A549 (cell line): Measurements from ENCODE around the gene EIF4B. TPM values are rescaled to one million over a fixed set of nuclear protein-coding genes. Genes with fewer than 3 reads are reported as not detected.

Experiments
- ATAC-seq, 2 experiments: fragments of 200-7000 bp in 1 of 2; fragments of >200 bp in 1 of 2; cut with Nextera tagmentation in 1 of 2; cut with Tn5 transposase in 1 of 2; 3 replicates each; pipeline versions ENCODE4 v1.8.0 to v1.9.1; 2018 to 2020; ENCODE audit warnings: mild to moderate bottlenecking in 1 of 2, moderate library complexity in 1 of 2
- CTCF ChIA-PET: fragments of 300-600 bp; sonication (Branson Sonifier 250); formaldehyde crosslinking; extraction: SDS; loops from one replicate; lab custom pipeline; 2021; ENCODE audit warnings: antibody characterized with exemption, inconsistent platforms; lab: Yijun Ruan, JAX
- POLR2A ChIA-PET: fragments of 350-600 bp; formaldehyde crosslinking; extraction: SDS; loops from one replicate; lab custom pipeline; 2021; ENCODE audit warnings: antibody characterized with exemption, inconsistent platforms; lab: Yijun Ruan, JAX
- DNase-seq, 2 experiments: peaks; one replicate each; pipeline versions ENCODE4 v3.0.0 to v3.0.0-alpha.2; 2011 to 2016; ENCODE audit warnings: low read depth in 1 of 2, low spot score in 1 of 2
- FAIRE-seq: peaks from 2 replicates; lab custom pipeline; 2011; peaks lifted over from hg19 to GRCh38; lab: Jason Lieb, UNC
- H3K27ac ChIP-seq, 2 experiments: fragments of >200 bp; sonication (Bioruptor Twin); formaldehyde crosslinking; 3 replicates each; pipeline ENCODE4 v1.5.1; 2016 to 2017
- H3K4me1 ChIP-seq: fragments of >200 bp; sonication (Bioruptor Twin); formaldehyde crosslinking; 3 replicates; pipeline ENCODE4 v1.6.1; 2016
- H3K4me2 ChIP-seq: fragments of >200 bp; sonication (Bioruptor Twin); formaldehyde crosslinking; 3 replicates; pipeline ENCODE4 v1.6.1; 2016
- H3K4me3 ChIP-seq: fragments of >200 bp; sonication (Bioruptor Twin); formaldehyde crosslinking; 3 replicates; pipeline ENCODE4 v1.5.1; 2016
- H3K9me3 ChIP-seq: fragments of >200 bp; sonication (Bioruptor Twin); formaldehyde crosslinking; 3 replicates; pipeline ENCODE4 v1.6.1; 2016
- CBX8 ChIP-seq: fragments of 200-600 bp; sonication (generic); IDR thresholded peaks from 2 replicates; pipeline ENCODE4 v1.6.1; 2016
- CEBPB ChIP-seq, 2 experiments: fragments of >200 bp in 1 of 2; sonication (Bioruptor Twin) in 1 of 2; formaldehyde crosslinking in 1 of 2; IDR thresholded peaks; 2 replicates each; pipeline ENCODE4 v1.6.1; 2012 to 2016
- EHMT2 ChIP-seq: fragments of 200-600 bp; sonication (generic); IDR thresholded peaks from 2 replicates; pipeline ENCODE4 v1.6.1; 2016; ENCODE audit warnings: antibody characterized with exemption, low read depth, mild to moderate bottlenecking, moderate library complexity
- FOSB ChIP-seq: fragments of 250-450 bp; sonication (Bioruptor Pico); IDR thresholded peaks from 2 replicates; pipeline ENCODE4 v1.5.0; 2020; ENCODE audit warnings: mild to moderate bottlenecking, moderate library complexity
- FOSL2 ChIP-seq, 2 experiments: fragments of 450-650 bp in 1 of 2; fragments of >200 bp in 1 of 2; sonication (Bioruptor Twin) in 1 of 2; formaldehyde crosslinking; IDR thresholded peaks; 2 replicates each; pipeline versions ENCODE4 v1.5.0 to v1.6.1; 2016 to 2020; ENCODE audit warnings: mild to moderate bottlenecking in 1 of 2, moderate library complexity in 1 of 2
- FOXS1 ChIP-seq: fragments of 250-450 bp; sonication (Bioruptor Pico); IDR thresholded peaks from 2 replicates; pipeline ENCODE4 v1.5.0; 2020; ENCODE audit warnings: mild to moderate bottlenecking, moderate library complexity
- HEYL ChIP-seq: fragments of 250-450 bp; sonication (Bioruptor Pico); IDR thresholded peaks from 2 replicates; pipeline ENCODE4 v1.8.0; 2021; ENCODE audit warnings: mild to moderate bottlenecking, moderate library complexity
- MAFK ChIP-seq: fragments of 450-650 bp; IDR thresholded peaks from 2 replicates; pipeline ENCODE4 v1.6.1; 2014; ENCODE audit not compliant: partially characterized antibody
- NPAS2 ChIP-seq: fragments of 250-450 bp; sonication (Bioruptor Pico); IDR thresholded peaks from 2 replicates; pipeline ENCODE4 v1.8.0; 2022; ENCODE audit warnings: mild to moderate bottlenecking, moderate library complexity, borderline replicate concordance
- RCOR1 ChIP-seq: fragments of 150-350 bp; IDR thresholded peaks from 2 replicates; pipeline ENCODE4 v1.6.1; 2014; ENCODE audit warnings: antibody characterized with exemption, low read length, low read depth
- SMC3 ChIP-seq: fragments of >200 bp; sonication (Bioruptor Twin); formaldehyde crosslinking; IDR thresholded peaks from 3 replicates; pipeline ENCODE4 v1.6.1; 2018; ENCODE audit warnings: inconsistent platforms
- ZSCAN20 ChIP-seq: fragments of 250-450 bp; sonication (Bioruptor Pico); IDR thresholded peaks from 2 replicates; pipeline ENCODE4 v1.8.0; 2022; ENCODE audit warnings: mild to moderate bottlenecking, moderate library complexity
- WGBS: methylation state at CpG from one replicate; pipeline ENCODE4 v1.1.6; 2017; ENCODE audit errors: missing lambda C conversion rate; 5-methylcytosine and 5-hydroxymethylcytosine counted together
- polyA plus RNA-seq, 4 experiments: library from polyadenylated mRNA; depleted of rRNA in 3 of 4; stranded (reverse); fragments of >200 nt; fragmentation: RNase III in 1 of 4; extraction: RNeasy Plus Mini Kit Qiagen cat#74134 plus additional on column Dnase treatment in 1 of 4; gene quantifications; 2 replicates in 3 of 4; 3 replicates in 1 of 4; pipeline ENCODE4 v1.2.3, GENCODE V29; 2011 to 2017
- TF ChIP-seq, protein P1 (sequence below): fragments of >200 bp; sonication (Bioruptor Twin); formaldehyde crosslinking; IDR thresholded peaks from 2 replicates; pipeline ENCODE4 v1.6.1; 2016
- TF ChIP-seq, protein P2 (sequence below): fragments of 200-600 bp; sonication (generic); IDR thresholded peaks from 2 replicates; pipeline ENCODE4 v1.6.1; 2016; ENCODE audit warnings: antibody characterized with exemption, mild to moderate bottlenecking, moderate library complexity
- TF ChIP-seq, protein P3 (sequence below): fragments of 450-650 bp; IDR thresholded peaks from 2 replicates; pipeline ENCODE4 v1.6.1; 2014; ENCODE audit warnings: antibody characterized with exemption

Gene EIF4B
- polyA plus RNA-seq, 2 of the 4 experiments (the other 2 are of a cell fraction) = 377 to 650 TPM

DNA sequence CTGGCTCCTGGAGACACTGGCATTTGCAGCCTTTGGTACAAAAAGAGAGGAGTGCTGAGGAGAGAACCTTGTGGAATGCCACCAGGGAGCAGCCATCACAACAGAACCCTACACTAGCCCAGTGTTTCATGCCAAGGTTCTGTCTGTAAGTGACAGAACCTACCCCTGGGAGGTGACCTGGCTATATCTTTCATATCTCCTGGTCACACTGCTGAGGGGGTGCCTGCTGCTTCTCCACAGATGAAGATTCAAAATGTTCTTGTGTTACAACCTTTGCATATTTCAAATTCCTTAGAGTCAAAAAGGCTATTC is 12.7 kb upstream of the EIF4B start:
- no peak for FAIRE-seq

DNA sequence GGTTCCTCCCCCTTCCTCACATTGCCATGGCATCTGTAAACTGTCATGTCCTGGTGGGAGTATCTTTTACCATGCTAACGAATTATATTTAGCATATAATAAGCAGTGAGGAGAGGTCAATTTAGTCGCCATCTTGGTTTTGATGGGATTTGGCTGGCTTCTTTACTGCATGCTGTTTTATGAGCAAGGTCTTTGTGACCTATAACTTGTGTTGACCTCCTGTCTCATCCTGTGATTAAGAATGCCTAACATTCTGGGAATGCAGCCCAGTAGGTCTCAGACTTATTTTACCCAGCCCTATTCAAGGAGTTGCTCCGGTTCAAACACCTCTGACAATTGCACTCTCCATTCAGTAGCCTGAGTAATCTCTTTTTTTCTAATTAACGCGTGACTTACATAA is 2.1 kb upstream of the EIF4B start:
- no peak overlapping the region for H3K4me3 ChIP-seq
- CTCF ChIA-PET = interaction anchor here (1.3 to 3.9 kb wide), 2 partner anchors 17 to 24 kb away, joined by 5 to 32 read pairs; no protein-coding TSS in a partner anchor
- no peak for FAIRE-seq
- POLR2A ChIA-PET = no interaction called here
- peak in 1 of 2 experiments; percentile 47 for DNase-seq
- no peaks in the 10 kb centered on the region for H3K9me3 ChIP-seq
- H3K4me2 ChIP-seq = peak overlapping the region; percentile 88
- WGBS = 76% methylated on average over 5 of the region's 5 CpGs
- ATAC-seq = no peak
- TF ChIP-seq NPAS2 (CRISPR knock-in tag) (no peak), FOSB (CRISPR knock-in tag) (no peak), EHMT2 (0 out of 2 replicates have a peak, but pooled peaks have one; percentile 25), CBX8 (no peak), SMC3 (no peak), ZSCAN20 (CRISPR knock-in tag) (no peak)
- TF ChIP-seq, protein P1, sequence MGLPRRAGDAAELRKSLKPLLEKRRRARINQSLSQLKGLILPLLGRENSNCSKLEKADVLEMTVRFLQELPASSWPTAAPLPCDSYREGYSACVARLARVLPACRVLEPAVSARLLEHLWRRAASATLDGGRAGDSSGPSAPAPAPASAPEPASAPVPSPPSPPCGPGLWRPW = no peak
- TF ChIP-seq, protein P2, sequence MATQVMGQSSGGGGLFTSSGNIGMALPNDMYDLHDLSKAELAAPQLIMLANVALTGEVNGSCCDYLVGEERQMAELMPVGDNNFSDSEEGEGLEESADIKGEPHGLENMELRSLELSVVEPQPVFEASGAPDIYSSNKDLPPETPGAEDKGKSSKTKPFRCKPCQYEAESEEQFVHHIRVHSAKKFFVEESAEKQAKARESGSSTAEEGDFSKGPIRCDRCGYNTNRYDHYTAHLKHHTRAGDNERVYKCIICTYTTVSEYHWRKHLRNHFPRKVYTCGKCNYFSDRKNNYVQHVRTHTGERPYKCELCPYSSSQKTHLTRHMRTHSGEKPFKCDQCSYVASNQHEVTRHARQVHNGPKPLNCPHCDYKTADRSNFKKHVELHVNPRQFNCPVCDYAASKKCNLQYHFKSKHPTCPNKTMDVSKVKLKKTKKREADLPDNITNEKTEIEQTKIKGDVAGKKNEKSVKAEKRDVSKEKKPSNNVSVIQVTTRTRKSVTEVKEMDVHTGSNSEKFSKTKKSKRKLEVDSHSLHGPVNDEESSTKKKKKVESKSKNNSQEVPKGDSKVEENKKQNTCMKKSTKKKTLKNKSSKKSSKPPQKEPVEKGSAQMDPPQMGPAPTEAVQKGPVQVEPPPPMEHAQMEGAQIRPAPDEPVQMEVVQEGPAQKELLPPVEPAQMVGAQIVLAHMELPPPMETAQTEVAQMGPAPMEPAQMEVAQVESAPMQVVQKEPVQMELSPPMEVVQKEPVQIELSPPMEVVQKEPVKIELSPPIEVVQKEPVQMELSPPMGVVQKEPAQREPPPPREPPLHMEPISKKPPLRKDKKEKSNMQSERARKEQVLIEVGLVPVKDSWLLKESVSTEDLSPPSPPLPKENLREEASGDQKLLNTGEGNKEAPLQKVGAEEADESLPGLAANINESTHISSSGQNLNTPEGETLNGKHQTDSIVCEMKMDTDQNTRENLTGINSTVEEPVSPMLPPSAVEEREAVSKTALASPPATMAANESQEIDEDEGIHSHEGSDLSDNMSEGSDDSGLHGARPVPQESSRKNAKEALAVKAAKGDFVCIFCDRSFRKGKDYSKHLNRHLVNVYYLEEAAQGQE = no peak
- peak overlapping the region; percentile 93 to 95; a peak in 4 of 6 replicates for H3K27ac ChIP-seq
- H3K4me1 ChIP-seq = peaks cover 29% of the 10 kb centered on the region

More for the DNA sequence above, 12.7 kb upstream of the EIF4B start:
- Histone ChIP-seq H3K4me2 (peak overlapping the region; percentile 61), H3K4me1 (peaks cover 50% of the 10 kb centered on the region), H3K9me3 (no peaks in the 10 kb centered on the region), H3K27ac (peak overlapping the region; percentile 89 to 93), H3K4me3 (no peak overlapping the region)
- ATAC-seq (peak; percentile 70 to 79), DNase-seq (no peak)
- TF ChIP-seq HEYL (CRISPR knock-in tag) = no peak
- TF ChIP-seq FOSL2 (IDR thresholded peaks at IDR 0.05) = no peak
- no peak for TF ChIP-seq FOSL2 (CRISPR knock-in tag; IDR thresholded peaks at IDR 0.05)
- TF ChIP-seq SMC3 = no peak
- TF ChIP-seq FOXS1 (CRISPR knock-in tag) = no peak
- TF ChIP-seq EHMT2 = no peak
- TF ChIP-seq RCOR1 = no peak
- CTCF ChIA-PET = interaction anchor here (0.9 to 44.4 kb wide), 8 partner anchors 12 to 968 kb away, joined by 3 to 1736 read pairs (median 4); partner anchors contain the start of gene EIF4B
- POLR2A ChIA-PET = interaction anchor here (1.4 to 4.7 kb wide), 2 partner anchors 13 to 89 kb away, joined by 6 to 44 read pairs; partner anchors contain the start of genes EIF4B and KRT8

DNA sequence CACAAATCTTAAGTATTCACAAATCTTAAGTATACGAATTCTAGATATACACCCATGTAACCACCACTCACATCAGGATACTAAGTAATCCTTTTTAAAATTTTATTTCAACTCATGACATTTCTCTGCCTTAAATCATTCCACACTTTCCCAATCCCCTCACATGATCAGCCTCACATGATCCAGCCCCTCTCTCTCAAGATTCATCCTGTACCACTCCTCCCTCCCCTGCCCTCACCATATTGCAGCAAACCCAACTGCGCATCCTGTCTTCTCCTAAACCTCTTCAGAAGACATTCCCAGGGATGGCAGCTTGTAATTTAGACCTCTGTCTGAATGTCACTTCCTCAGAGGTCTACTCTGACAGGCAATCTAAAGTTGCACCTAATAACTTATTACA is 1.7 kb upstream of the EIF4B start:
- Histone ChIP-seq H3K4me2 (peak overlapping the region; percentile 88), H3K4me3 (peak overlapping the region; percentile 88; the same call in 2 of the 3 replicates), H3K9me3 (no peaks in the 10 kb centered on the region), H3K27ac (peak overlapping the region; percentile 93 to 95), H3K4me1 (peaks cover 33% of the 10 kb centered on the region)
- DNase-seq (peak in 1 of 2 experiments; percentile 45), ATAC-seq (no peak), FAIRE-seq (no peak)
- WGBS = 79% methylated on average over 2 of the region's 2 CpGs
- POLR2A ChIA-PET = interaction anchor here (3.5 kb wide), 1 partner anchor 11 kb away, joined by 44 read pairs; no protein-coding TSS in a partner anchor
- CTCF ChIA-PET = interaction anchor here (1.3 to 3.9 kb wide), 2 partner anchors 18 to 24 kb away, joined by 5 to 32 read pairs; no protein-coding TSS in a partner anchor
- TF ChIP-seq MAFK = no peak
- TF ChIP-seq CEBPB (IDR thresholded peaks at IDR 0.05) = peak in 1 of 2 experiments; percentile 14; a peak in 1 of 4 replicates
- TF ChIP-seq, protein P3, sequence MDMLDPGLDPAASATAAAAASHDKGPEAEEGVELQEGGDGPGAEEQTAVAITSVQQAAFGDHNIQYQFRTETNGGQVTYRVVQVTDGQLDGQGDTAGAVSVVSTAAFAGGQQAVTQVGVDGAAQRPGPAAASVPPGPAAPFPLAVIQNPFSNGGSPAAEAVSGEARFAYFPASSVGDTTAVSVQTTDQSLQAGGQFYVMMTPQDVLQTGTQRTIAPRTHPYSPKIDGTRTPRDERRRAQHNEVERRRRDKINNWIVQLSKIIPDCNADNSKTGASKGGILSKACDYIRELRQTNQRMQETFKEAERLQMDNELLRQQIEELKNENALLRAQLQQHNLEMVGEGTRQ = peak; percentile 94
